Effector memory CD4-positive, alpha-beta T cell (primary cell): ENCODE results near the gene ABTB1.

Experiments used
- DNase-seq, 3 donors: peaks; one replicate each; pipeline ENCODE4 v3.0.0-alpha.2; 2020
- H3K27ac ChIP-seq: 2 replicates; pipeline ENCODE4 v1.7.0; 2013; ENCODE audit warnings: mild to moderate bottlenecking, low read length, moderate library complexity; ENCODE audit not compliant: insufficient read depth, poor library complexity, severe bottlenecking
- H3K27me3 ChIP-seq: replicated peaks from 2 replicates; pipeline ENCODE4 v1.7.0; 2013; ENCODE audit warnings: mild to moderate bottlenecking, low read length; ENCODE audit not compliant: insufficient read depth, control insufficient read depth, poor library complexity, severe bottlenecking
- H3K36me3 ChIP-seq: 2 replicates; pipeline ENCODE4 v1.7.0; 2013; ENCODE audit warnings: mild to moderate bottlenecking, low read length, moderate library complexity; ENCODE audit not compliant: control insufficient read depth, insufficient read depth
- H3K4me1 ChIP-seq: 2 replicates; pipeline ENCODE4 v1.7.0; 2013; ENCODE audit warnings: low read length, mild to moderate bottlenecking; ENCODE audit not compliant: control insufficient read depth, insufficient read depth, poor library complexity, severe bottlenecking
- H3K4me3 ChIP-seq: 2 replicates; pipeline ENCODE4 v1.7.0; 2013; ENCODE audit warnings: low read length, low read depth, mild to moderate bottlenecking; ENCODE audit not compliant: insufficient read depth, poor library complexity, severe bottlenecking
- H3K9me3 ChIP-seq: 2 replicates; pipeline ENCODE4 v1.7.0; 2013; ENCODE audit warnings: mild to moderate bottlenecking, low read length, moderate library complexity; ENCODE audit not compliant: control insufficient read depth

The ABTB1 gene

DNA sequence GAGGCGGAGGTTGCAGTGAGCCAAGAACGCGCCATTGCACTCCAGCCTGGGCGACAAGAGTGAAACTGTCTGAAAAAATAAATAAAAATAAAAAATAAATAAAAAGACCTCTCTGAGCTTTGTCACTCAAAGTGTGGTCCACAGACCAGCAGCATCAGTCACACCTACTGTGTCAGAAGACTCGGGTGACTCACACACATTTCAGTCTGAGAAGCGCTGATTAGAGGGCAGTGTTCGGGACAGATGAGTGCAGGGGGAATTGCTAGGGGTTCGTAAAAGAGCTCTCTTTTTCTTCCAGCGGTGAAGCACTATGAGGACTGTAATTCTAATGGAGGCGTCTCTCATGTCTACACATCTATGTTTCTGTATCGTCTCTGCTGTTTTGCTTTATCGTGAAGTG, 38.1 kb upstream of the ABTB1 start:
- Histone ChIP-seq H3K4me1 (peaks cover 9% of the 10 kb centered on the region), H3K27ac (no peak overlapping the region), H3K36me3 (no peaks in the 10 kb centered on the region), H3K27me3 (no peaks in the 10 kb centered on the region), H3K4me3 (no peak overlapping the region), H3K9me3 (no peaks in the 10 kb centered on the region)
- DNase-seq, result no peak

DNA sequence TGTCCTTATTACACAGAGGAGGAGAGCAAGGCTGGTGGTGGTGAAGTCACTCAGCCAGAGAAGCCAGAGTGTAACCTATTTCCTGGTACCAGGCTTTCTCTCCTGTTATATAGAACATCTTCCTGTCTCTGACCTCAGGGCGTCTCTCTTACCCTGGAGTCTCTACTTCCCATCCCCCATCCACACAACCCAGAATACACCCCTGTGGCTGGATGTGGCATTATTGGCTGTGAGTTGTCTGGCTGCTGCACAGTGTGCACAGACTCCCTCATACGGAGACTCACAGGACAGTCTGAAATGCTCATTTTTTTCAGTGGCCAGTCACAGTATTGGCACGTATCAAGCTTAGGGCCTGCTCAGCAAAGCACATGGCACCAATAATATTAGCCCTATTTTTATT, 35.2 kb upstream of the ABTB1 start:
- Histone ChIP-seq H3K27me3 (no peaks in the 10 kb centered on the region), H3K4me1 (no peaks in the 10 kb centered on the region), H3K36me3 (no peaks in the 10 kb centered on the region), H3K4me3 (no peak overlapping the region), H3K27ac (no peak overlapping the region), H3K9me3 (no peaks in the 10 kb centered on the region)
- DNase-seq, result no peak

DNA sequence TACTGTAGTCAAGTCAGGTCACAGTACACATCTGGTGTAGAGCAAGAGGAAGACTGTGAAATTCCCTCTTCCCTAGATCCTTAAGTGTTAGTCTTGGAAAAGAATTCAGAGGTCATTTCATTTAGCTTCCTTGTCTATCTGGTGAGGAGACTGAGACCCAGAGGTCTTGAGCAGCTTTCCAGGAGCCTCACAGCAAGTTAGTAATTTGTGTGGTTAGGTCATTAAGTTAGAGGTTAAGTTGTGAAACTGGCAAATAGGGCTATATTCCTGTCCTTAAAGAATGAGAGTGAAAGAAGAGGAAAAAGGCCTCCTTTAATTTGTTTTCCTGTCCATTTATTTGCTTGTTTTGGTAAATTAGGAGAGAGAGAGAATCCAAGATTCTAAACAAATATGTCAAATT, 34.8 kb upstream of the ABTB1 start:
- no peaks in the 10 kb centered on the region for H3K27me3 ChIP-seq
- no peaks in the 10 kb centered on the region for H3K4me1 ChIP-seq
- no peak for DNase-seq
- no peak overlapping the region for H3K4me3 ChIP-seq
- no peaks in the 10 kb centered on the region for H3K9me3 ChIP-seq
- H3K36me3 ChIP-seq, result no peaks in the 10 kb centered on the region
- no peak overlapping the region for H3K27ac ChIP-seq

DNA sequence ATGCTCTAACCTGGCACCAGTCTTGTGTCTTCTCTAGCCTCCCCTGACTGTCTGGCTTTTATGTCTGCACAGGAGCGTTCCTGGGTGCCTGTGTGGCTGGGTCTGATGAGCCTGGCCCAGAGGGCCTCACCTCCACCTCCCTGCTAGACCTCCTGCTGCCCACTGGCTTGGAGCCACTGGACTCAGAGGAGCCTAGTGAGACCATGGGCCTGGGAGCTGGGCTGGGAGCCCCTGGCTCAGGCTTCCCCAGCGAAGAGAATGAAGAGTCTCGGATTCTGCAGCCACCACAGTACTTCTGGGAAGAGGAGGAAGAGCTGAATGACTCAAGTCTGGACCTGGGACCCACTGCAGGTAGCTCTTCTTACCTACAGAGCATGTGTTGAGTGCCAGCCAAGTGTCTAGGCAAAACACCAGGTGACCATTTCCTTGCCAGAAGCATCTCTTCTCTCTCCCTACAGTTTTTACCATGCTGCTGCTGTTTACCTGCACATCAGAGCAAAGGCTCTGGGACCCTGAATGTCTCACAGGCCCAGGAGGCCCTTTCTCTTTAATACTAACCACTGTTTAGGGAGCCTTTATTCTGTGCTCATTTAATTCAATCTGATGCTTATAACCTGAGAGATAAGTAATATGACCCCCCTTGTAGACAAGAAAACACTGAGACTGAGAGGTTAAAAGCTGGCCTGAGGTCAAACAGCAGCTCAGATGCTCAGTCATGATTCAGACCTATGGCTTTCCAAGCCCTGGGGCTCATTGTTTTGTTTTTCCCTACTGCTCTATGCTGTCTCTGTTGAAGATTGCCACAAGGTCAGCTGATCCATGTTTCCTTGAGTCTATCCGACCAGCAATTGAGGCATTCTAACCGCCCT, 33.3 kb upstream of the ABTB1 start:
- Histone ChIP-seq H3K9me3 (no peaks in the 10 kb centered on the region), H3K27ac (no peak overlapping the region), H3K36me3 (no peaks in the 10 kb centered on the region), H3K27me3 (no peaks in the 10 kb centered on the region), H3K4me1 (no peaks in the 10 kb centered on the region), H3K4me3 (no peak overlapping the region)
- no peak for DNase-seq

DNA sequence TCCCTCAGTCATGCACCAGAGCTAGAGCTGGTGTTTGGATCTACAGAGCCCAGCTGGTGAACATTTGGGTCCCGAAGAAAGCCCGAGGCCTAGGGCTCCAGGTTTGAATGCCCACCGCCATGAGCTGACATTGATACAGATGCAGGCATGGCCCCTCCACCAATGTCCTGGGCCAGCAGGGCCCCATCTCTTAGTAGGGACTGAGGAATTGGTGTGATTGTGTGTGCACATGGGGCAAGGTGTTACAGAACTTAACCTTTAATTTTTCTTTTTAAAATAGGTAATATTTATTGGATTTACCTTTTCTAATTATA, 32.8 kb upstream of the ABTB1 start:
- H3K36me3 ChIP-seq, result no peaks in the 10 kb centered on the region
- H3K4me3 ChIP-seq, result no peak overlapping the region
- no peak for DNase-seq
- H3K9me3 ChIP-seq, result no peaks in the 10 kb centered on the region
- no peaks in the 10 kb centered on the region for H3K27me3 ChIP-seq
- no peak overlapping the region for H3K27ac ChIP-seq
- no peaks in the 10 kb centered on the region for H3K4me1 ChIP-seq

DNA sequence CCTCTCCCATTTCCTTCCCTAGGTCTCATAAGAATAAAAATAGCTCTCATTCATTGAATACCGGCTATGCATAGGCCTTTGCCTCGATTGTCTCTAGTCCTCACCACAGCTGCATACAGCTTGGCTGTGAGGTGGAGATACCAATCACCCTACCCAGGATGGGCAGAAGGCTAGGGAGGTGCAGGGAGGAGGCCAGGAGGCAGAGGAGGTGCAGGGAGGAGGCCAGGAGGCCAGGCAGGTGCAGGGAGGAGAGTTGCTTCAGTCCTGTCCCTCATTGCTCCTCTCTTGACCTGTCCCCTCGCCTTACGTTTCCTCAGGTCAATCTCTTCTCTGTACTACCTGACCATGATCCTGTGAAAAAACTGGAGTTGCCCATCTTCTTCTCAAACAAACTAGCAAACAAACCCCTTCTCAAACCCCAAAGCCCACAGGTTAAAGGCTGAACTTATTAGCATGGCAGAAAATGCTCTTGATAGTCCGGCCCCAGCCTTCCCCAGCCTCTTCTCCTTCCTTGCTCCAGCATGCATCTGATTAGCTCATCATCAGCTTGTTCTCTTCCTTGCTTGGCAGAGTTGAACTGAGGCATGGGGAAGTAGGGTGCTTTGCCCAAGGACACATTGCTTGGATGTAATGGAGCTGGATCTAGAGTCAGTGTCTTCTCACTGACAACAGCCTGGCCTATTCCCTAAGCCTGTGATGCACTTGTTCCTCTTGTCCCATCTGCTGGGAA, 27.9 kb upstream of the ABTB1 start:
- Histone ChIP-seq H3K4me3 (no peak overlapping the region), H3K9me3 (no peaks in the 10 kb centered on the region), H3K27ac (no peak overlapping the region), H3K36me3 (no peaks in the 10 kb centered on the region), H3K27me3 (no peaks in the 10 kb centered on the region), H3K4me1 (no peaks in the 10 kb centered on the region)
- DNase-seq, result no peak

DNA sequence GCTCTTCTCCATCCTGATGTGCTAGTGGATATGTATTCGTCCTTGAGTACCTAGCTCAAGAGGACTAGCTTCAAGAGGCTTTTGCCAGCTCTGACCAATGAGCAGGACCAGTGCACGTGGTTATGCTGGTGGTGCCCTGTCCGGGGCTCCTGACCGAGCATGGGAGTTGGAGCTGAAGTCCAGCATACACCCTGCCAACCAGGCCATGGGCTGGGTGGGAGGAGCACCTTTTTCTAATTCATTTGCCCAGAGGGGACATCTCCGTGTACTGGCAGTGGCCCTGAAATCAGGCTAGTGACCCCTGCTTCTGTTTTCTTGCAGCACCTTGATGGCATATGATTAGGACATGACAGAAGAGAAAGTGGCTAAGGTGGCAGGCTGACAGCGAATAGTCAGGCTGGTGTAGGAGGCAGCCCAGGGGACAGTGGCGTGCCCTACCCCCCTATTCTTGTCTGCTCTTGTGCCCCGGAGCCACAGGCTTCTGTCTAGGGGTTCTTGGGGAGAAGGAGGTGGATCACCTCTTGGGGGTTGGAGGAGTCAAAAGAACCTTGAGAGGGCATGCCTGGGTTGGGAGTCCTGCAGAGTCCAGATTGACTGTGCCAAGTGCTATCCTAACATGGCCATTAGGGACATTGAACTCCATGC, 27.3 kb upstream of the ABTB1 start:
- Histone ChIP-seq H3K27ac (no peak overlapping the region), H3K27me3 (no peaks in the 10 kb centered on the region), H3K4me1 (no peaks in the 10 kb centered on the region), H3K4me3 (no peak overlapping the region), H3K9me3 (no peaks in the 10 kb centered on the region), H3K36me3 (no peaks in the 10 kb centered on the region)
- no peak for DNase-seq

DNA sequence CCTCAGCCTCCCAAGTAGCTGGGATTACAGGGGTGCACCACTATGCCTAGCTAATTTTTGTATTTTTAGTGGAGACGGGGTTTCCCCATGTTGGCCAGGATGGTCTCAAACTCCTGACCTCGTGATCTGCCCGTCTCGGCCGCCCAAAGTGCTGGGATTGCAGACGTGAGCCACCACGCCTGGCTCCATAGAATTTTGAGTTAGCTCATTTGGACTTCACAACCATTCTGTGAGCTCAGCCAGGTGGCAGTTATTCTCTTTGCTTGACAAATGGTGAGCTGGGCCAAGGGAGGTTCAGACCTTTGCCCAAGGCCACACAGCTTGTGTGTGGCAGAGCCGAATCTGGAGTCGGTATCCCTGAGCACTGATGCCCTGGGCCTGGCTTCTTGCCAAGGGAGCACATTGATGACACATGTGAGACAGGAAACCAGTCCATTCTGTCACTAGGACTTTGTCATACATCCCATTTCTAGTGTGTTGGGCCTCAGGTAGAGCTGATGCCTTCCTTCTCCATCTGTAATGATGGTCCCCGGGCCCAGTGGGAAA, 26.2 kb upstream of the ABTB1 start:
- Histone ChIP-seq H3K4me3 (no peak overlapping the region), H3K4me1 (no peaks in the 10 kb centered on the region), H3K36me3 (no peaks in the 10 kb centered on the region), H3K9me3 (no peaks in the 10 kb centered on the region), H3K27ac (no peak overlapping the region), H3K27me3 (no peaks in the 10 kb centered on the region)
- no peak for DNase-seq

DNA sequence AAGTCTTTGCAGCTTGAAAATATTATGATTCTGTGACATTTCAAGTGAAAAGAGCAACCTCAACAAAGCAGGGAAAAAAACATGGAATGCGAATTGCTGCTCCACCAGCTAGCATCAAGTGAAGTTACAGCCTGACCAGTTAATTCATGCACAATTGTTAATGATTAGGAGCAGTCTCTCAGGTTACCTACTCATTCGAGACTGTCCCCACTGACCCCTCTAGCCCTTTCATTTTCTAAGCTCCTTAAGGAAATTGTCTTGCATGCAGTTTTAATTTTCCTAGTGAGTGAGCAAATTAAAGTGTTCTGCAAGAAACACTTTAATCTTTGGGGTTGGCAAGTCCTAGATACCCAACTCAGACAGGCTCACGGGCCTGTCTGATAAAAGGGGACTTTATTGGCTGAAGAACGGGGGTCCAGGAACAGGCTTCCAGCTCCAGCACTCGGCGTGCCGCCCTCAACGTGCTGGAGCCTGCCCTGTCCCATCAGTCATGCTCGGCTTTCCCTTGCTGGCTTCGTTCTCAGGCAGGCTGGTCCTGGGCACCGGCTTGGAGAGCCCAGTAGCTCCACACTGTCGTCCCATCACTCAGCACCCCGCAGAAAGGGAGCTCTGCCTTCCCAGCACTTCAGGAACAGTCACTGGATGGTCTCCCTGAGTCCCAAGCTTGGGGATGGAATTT, 25.4 kb upstream of the ABTB1 start:
- DNase-seq, result no peak
- Histone ChIP-seq H3K36me3 (no peaks in the 10 kb centered on the region), H3K27ac (no peak overlapping the region), H3K27me3 (no peaks in the 10 kb centered on the region), H3K9me3 (no peaks in the 10 kb centered on the region), H3K4me3 (no peak overlapping the region), H3K4me1 (no peaks in the 10 kb centered on the region)
